Right lobe of liver (tissue), 4 donors: Measurements from ENCODE around the gene BCLAF1.

Experiments
- CTCF ChIP-seq, 4 donors: fragments of 200-600 bp in 3 of 4; fragments of 450-650 bp in 1 of 4; IDR thresholded peaks; one replicate each; pipeline versions ENCODE4 v1.5.1 to v1.8.0; 2016 to 2022; ENCODE audit warnings: antibody characterized with exemption in 4 of 4, mild to moderate bottlenecking in 2 of 4
- POLR2A ChIP-seq: fragments of 450-650 bp; IDR thresholded peaks from one replicate; pipeline ENCODE4 v1.6.1; 2017; ENCODE audit warnings: antibody characterized with exemption, mild to moderate bottlenecking
- donor health status: DM: no; HTN: no; CAD: no.
- donor health status: DM: no; HTN: no; CAD: no.
- donor health status: DM: no; HTN: yes; CAD: no.

GRCh38 chr6:136312975-136313374 lies 23.3 kb upstream of the BCLAF1 start:
- TF ChIP-seq CTCF (IDR thresholded peaks at IDR 0.05) (no peak), POLR2A (no peak)
